GM18867 (cell line): ENCODE results near the gene IGFL3.
"Not testable (repeated sequence)": the region's sequence is repeated elsewhere in the genome, so short reads cannot be mapped to it uniquely, and the experiment has no call there.

Source experiments
- ATAC-seq: cut with Tn5 transposase; IDR thresholded peaks from one replicate; pipeline ENCODE4 v1.9.1; 2021; ENCODE audit warnings: mild to moderate bottlenecking, moderate library complexity; ENCODE audit not compliant: unreplicated experiment

The IGFL3 gene

GRCh38 chr19:46124638-46125115 is at the start of gene IGFL3:
TSS of gene IGFL3 (minus strand) at chr19:46124688. CDS start at chr19:46124649, 39 bp downstream.
- ATAC-seq = no peak

- no peak for ATAC-seq
Observed at GRCh38 chr19:46173886-46174480, 49.5 kb upstream of the IGFL3 start.

GRCh38 chr19:46162731-46163130 is 38.2 kb upstream of the IGFL3 start:
- no peak for ATAC-seq

GRCh38 chr19:46161642-46162257 is 37.3 kb upstream of the IGFL3 start:
- ATAC-seq = not testable (repeated sequence)

- no peak for ATAC-seq
Observed at GRCh38 chr19:46160233-46160775, 35.8 kb upstream of the IGFL3 start.

GRCh38 chr19:46159418-46160232 is 35.1 kb upstream of the IGFL3 start:
- ATAC-seq = no peak

GRCh38 chr19:46155237-46155636 is 30.7 kb upstream of the IGFL3 start:
- ATAC-seq = no peak

GRCh38 chr19:46150606-46151005 is 26.1 kb upstream of the IGFL3 start:
- ATAC-seq = no peak

- no peak for ATAC-seq
Observed at GRCh38 chr19:46147791-46148288, 23.4 kb upstream of the IGFL3 start, which contains the start of gene IGFL2. TSS of gene IGFL2 (plus strand) at chr19:46148238. CDS start at chr19:46148279, 41 bp downstream.

- ATAC-seq = no peak
Observed at GRCh38 chr19:46147166-46147740, 22.8 kb upstream of the IGFL3 start.

GRCh38 chr19:46144756-46145155 is 20.3 kb upstream of the IGFL3 start:
- no peak for ATAC-seq

- ATAC-seq = no peak
Observed at GRCh38 chr19:46142294-46142693, 17.8 kb upstream of the IGFL3 start.

GRCh38 chr19:46141421-46141820 is 16.9 kb upstream of the IGFL3 start:
- no peak for ATAC-seq

- no peak for ATAC-seq
Observed at GRCh38 chr19:46137915-46138473, 13.5 kb upstream of the IGFL3 start.

- ATAC-seq = no peak
Observed at GRCh38 chr19:46134527-46134926, 10.0 kb upstream of the IGFL3 start.

GRCh38 chr19:46133777-46134241 is 9.3 kb upstream of the IGFL3 start:
- no peak for ATAC-seq

- no peak for ATAC-seq
Observed at GRCh38 chr19:46133101-46133627, 8.7 kb upstream of the IGFL3 start.

GRCh38 chr19:46132508-46133100 is 8.1 kb upstream of the IGFL3 start:
- no peak for ATAC-seq

GRCh38 chr19:46131485-46132143 is 7.1 kb upstream of the IGFL3 start:
- no peak for ATAC-seq
